ENCODE measurements around the gene ZNF496.

DNA sequence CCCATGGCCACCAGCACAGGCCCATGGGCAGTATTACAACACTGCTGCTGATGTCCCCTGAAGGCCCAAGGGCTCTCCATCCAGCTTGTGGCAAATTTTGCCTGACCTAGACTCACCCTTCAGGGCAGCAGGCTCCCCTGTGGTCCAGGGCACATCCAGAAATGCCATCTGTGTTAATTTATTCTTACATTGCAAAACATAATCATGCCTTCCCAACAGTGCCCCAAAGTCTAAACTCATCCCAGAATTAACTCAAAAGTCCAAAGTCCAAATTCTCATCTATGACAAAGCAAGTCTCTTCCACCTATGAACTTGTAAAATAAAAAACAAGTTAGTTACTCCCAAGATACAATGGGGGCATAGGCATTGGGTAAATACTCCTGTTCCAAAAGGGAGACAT lies 62.5 kb downstream of the ZNF496 start:
- TF ChIP-seq, protein P1, sequence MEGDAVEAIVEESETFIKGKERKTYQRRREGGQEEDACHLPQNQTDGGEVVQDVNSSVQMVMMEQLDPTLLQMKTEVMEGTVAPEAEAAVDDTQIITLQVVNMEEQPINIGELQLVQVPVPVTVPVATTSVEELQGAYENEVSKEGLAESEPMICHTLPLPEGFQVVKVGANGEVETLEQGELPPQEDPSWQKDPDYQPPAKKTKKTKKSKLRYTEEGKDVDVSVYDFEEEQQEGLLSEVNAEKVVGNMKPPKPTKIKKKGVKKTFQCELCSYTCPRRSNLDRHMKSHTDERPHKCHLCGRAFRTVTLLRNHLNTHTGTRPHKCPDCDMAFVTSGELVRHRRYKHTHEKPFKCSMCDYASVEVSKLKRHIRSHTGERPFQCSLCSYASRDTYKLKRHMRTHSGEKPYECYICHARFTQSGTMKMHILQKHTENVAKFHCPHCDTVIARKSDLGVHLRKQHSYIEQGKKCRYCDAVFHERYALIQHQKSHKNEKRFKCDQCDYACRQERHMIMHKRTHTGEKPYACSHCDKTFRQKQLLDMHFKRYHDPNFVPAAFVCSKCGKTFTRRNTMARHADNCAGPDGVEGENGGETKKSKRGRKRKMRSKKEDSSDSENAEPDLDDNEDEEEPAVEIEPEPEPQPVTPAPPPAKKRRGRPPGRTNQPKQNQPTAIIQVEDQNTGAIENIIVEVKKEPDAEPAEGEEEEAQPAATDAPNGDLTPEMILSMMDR (IDR thresholded peaks at IDR 0.05; ENCODE audit: low read depth, low read length, poor library complexity, severe bottlenecking): no peak
- no peak for TF ChIP-seq EZH2phosphoT487 (IDR thresholded peaks at IDR 0.05; ENCODE audit: borderline replicate concordance, low read length)

All from DOHH2 (cell line).